PC-3 (cell line): ENCODE data around the gene PHACTR2. TPM values are rescaled to one million over a fixed set of nuclear protein-coding genes. Genes with fewer than 3 reads are reported as not detected.

Experiments used
- ATAC-seq: fragments of 200-7000 bp; cut with Tn5 transposase; 2 replicates; pipeline ENCODE4 v1.9.1; 2020; ENCODE audit warnings: mild to moderate bottlenecking, moderate library complexity
- BruUV-seq: library from RNA; stranded (reverse); fragments of 400-500 nt; replicated peaks from 2 replicates; lab custom pipeline; 2021; lab: Mats Ljungman, UMichigan
- CTCF ChIA-PET: fragments of 300-600 bp; sonication (Branson Sonifier 250); formaldehyde crosslinking; loops from one replicate; lab custom pipeline; 2022; ENCODE audit warnings: antibody characterized with exemption; lab: Charles Lee
- POLR2A ChIA-PET: fragments of 300-600 bp; sonication (Branson Sonifier 250); formaldehyde crosslinking; loops from one replicate; lab custom pipeline; 2022; ENCODE audit warnings: antibody characterized with exemption; ENCODE audit not compliant: unreplicated experiment; lab: Charles Lee
- DNase-seq: peaks from one replicate; pipeline ENCODE4 v3.0.0-alpha.2; 2015
- H2AFZ ChIP-seq: fragments of 300-600 bp; sonication (generic); 2 replicates; pipeline ENCODE4 v1.6.0; 2016; ENCODE audit warnings: antibody characterized with exemption, low read length
- H3F3A ChIP-seq: fragments of 300-600 bp; sonication (generic); one replicate; pipeline ENCODE4 v1.6.0; 2017; ENCODE audit warnings: antibody characterized with exemption, low read length, control low read depth, mild to moderate bottlenecking; ENCODE audit not compliant: unreplicated experiment
- H3K27ac ChIP-seq: fragments of 300-600 bp; sonication (generic); 2 replicates; pipeline ENCODE4 v1.5.1; 2016; ENCODE audit warnings: mild to moderate bottlenecking, low read length
- H3K27me3 ChIP-seq: fragments of 300-600 bp; sonication (generic); 2 replicates; pipeline ENCODE4 v1.6.1; 2016; ENCODE audit warnings: low read length, mixed read lengths
- H3K36me3 ChIP-seq: fragments of 300-600 bp; sonication (generic); 2 replicates; pipeline ENCODE4 v1.6.1; 2016; ENCODE audit warnings: low read depth, mixed run types, low read length, mixed read lengths
- H3K4me1 ChIP-seq: fragments of 300-600 bp; sonication (generic); 2 replicates; pipeline ENCODE4 v1.5.1; 2016; ENCODE audit warnings: low read length; ENCODE audit not compliant: insufficient read depth
- H3K4me2 ChIP-seq: fragments of 300-600 bp; sonication (generic); 2 replicates; pipeline ENCODE4 v1.6.0; 2016; ENCODE audit warnings: low read length
- H3K4me3 ChIP-seq: fragments of 300-600 bp; sonication (generic); 2 replicates; pipeline ENCODE4 v1.5.1; 2016; ENCODE audit warnings: mild to moderate bottlenecking, low read length, mixed read lengths
- H3K79me2 ChIP-seq: fragments of 300-600 bp; sonication (generic); 2 replicates; pipeline ENCODE4 v1.6.1; 2017; ENCODE audit warnings: low read length, mixed read lengths
- H3K9ac ChIP-seq: fragments of 300-600 bp; sonication (generic); 2 replicates; pipeline ENCODE4 v1.6.0; 2016; ENCODE audit warnings: mild to moderate bottlenecking, low read length
- H3K9me2 ChIP-seq: fragments of 300-600 bp; sonication (generic); replicated peaks from 2 replicates; pipeline ENCODE4 v1.6.1; 2016; ENCODE audit warnings: mixed run types, low read length, mixed read lengths
- H3K9me3 ChIP-seq: fragments of 300-600 bp; sonication (generic); 2 replicates; pipeline ENCODE4 v1.6.1; 2016; ENCODE audit warnings: low read length, mixed read lengths
- H4K20me1 ChIP-seq: fragments of 300-600 bp; sonication (generic); 2 replicates; pipeline ENCODE4 v1.6.1; 2016; ENCODE audit warnings: low read length, mixed read lengths
- EZH2 ChIP-seq: fragments of 300-600 bp; sonication (generic); IDR thresholded peaks from one replicate; pipeline ENCODE4 v1.6.1; 2017; ENCODE audit warnings: antibody characterized with exemption, mild to moderate bottlenecking, low read length; ENCODE audit not compliant: unreplicated experiment
- EZH2phosphoT487 ChIP-seq: fragments of 300-600 bp; sonication (generic); IDR thresholded peaks from 2 replicates; pipeline ENCODE4 v1.6.1; 2018; ENCODE audit warnings: mild to moderate bottlenecking, antibody characterized with exemption, low read length, borderline replicate concordance
- intact Hi-C: fragments of 100-400 bp; cut with micrococcal nuclease; formaldehyde crosslinking; loops from 2 replicates; pipeline ENCODE4 v1.9.0; 2023
- total RNA-seq: library from RNA; depleted of rRNA; stranded (reverse); fragments of >200 nt; gene quantifications from 2 replicates; pipeline ENCODE4 v1.2.3, GENCODE V29; 2014
- TF ChIP-seq, protein P1 (sequence below): fragments of 300-600 bp; sonication (generic); conservative IDR thresholded peaks from 2 replicates; pipeline ENCODE4 v1.5.1; 2017; ENCODE audit warnings: antibody characterized with exemption, low read depth, mild to moderate bottlenecking, low read length

Gene PHACTR2
- total RNA-seq, 1 experiment from 2014 or later, result 19.4 TPM

DNA sequence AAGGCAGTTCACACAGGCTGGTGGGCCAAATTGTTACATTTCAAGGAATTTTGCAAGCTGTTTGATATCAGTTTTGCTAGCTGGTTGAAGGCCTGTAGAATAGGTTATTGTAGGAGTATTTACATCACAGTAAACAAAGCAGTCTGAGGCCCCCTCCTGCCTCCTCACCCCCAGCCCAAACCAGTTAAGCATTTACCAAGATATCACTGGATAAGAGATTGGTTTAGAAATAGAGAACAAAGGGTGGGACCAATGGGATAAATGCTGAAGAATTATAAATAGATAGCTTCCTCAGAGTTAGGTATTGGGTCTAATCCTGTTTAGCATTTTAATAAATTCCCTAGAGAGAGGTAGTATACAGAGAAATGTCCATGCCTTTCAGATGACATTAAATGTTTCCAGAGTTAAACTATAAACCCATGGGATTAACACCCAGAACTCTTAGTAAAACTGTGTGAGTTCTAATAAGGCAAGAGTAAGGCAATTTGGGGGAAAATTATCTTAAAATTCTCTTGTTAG, 2.3 kb upstream of the PHACTR2 start:
- Histone ChIP-seq H3K4me3 (no peak overlapping the region), H3K79me2 (peaks cover 22% of the 10 kb centered on the region), H3K36me3 (no peaks in the 10 kb centered on the region), H3K9me2 (no peaks in the 10 kb centered on the region), H3K27ac (no peak overlapping the region), H3K4me1 (peaks cover 61% of the 10 kb centered on the region), H3K4me2 (peak overlapping the region; percentile 65; the same call in 1 of the 2 replicates), H2AFZ (no peak overlapping the region), H3K27me3 (no peaks in the 10 kb centered on the region), H3K9ac (no peak overlapping the region), H3K9me3 (no peaks in the 10 kb centered on the region), H4K20me1 (no peaks in the 10 kb centered on the region), H3F3A (peaks cover 9% of the 10 kb centered on the region)
- ChIA-PET POLR2A (no interaction called here), CTCF (no interaction called here)
- ATAC-seq (no peak), DNase-seq (no peak)
- TF ChIP-seq EZH2 (no peak), EZH2phosphoT487 (no peak)
- TF ChIP-seq, protein P1, sequence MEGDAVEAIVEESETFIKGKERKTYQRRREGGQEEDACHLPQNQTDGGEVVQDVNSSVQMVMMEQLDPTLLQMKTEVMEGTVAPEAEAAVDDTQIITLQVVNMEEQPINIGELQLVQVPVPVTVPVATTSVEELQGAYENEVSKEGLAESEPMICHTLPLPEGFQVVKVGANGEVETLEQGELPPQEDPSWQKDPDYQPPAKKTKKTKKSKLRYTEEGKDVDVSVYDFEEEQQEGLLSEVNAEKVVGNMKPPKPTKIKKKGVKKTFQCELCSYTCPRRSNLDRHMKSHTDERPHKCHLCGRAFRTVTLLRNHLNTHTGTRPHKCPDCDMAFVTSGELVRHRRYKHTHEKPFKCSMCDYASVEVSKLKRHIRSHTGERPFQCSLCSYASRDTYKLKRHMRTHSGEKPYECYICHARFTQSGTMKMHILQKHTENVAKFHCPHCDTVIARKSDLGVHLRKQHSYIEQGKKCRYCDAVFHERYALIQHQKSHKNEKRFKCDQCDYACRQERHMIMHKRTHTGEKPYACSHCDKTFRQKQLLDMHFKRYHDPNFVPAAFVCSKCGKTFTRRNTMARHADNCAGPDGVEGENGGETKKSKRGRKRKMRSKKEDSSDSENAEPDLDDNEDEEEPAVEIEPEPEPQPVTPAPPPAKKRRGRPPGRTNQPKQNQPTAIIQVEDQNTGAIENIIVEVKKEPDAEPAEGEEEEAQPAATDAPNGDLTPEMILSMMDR, result no peak
- BruUV-seq, result no TSS peak
- intact Hi-C loops, result loop anchor here (10.0 kb wide), 2 partner anchors 169 to 329 kb away; partner anchors contain the start of genes LTV1 and PLAGL1

DNA sequence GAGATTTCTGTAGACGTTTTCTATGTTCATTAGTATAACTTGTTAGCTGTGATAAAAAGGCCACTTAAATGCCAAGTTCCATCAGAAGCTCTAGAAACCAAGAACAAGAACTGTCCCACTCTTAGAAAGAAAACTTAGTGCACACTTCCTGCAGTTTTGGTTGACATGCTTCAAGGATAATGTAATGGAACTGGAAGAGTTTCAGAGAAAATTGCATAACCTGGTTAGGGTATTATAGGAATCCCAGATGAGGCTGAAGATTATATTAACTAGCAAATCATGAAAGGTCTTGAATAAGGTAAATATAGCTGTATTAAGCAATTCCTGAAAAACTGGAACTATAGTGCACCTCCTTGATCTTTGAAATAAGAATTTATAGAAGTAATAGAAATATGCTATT, 1.8 kb upstream of the PHACTR2 start:
- Histone ChIP-seq H3K79me2 (peaks cover 27% of the 10 kb centered on the region), H3K36me3 (no peaks in the 10 kb centered on the region), H3K9ac (no peak overlapping the region), H3K27ac (0 out of 2 replicates have a peak overlapping the region, but pooled peaks have one; percentile 14), H3K4me1 (peaks cover 64% of the 10 kb centered on the region), H4K20me1 (no peaks in the 10 kb centered on the region), H3K9me3 (no peaks in the 10 kb centered on the region), H3K4me2 (peak overlapping the region; percentile 65), H3K9me2 (no peaks in the 10 kb centered on the region), H2AFZ (no peak overlapping the region), H3F3A (peaks cover 9% of the 10 kb centered on the region), H3K27me3 (no peaks in the 10 kb centered on the region), H3K4me3 (no peak overlapping the region)
- POLR2A ChIA-PET, result no interaction called here
- ATAC-seq (no peak), DNase-seq (peak; percentile 73)
- intact Hi-C loops, result loop anchor here (10.0 kb wide), 2 partner anchors 169 to 329 kb away; partner anchors contain the start of genes LTV1 and PLAGL1
- CTCF ChIA-PET, result no interaction called here
- TF ChIP-seq EZH2 (no peak), EZH2phosphoT487 (no peak)
- TF ChIP-seq, protein P1, result no peak
- no TSS peak for BruUV-seq

DNA sequence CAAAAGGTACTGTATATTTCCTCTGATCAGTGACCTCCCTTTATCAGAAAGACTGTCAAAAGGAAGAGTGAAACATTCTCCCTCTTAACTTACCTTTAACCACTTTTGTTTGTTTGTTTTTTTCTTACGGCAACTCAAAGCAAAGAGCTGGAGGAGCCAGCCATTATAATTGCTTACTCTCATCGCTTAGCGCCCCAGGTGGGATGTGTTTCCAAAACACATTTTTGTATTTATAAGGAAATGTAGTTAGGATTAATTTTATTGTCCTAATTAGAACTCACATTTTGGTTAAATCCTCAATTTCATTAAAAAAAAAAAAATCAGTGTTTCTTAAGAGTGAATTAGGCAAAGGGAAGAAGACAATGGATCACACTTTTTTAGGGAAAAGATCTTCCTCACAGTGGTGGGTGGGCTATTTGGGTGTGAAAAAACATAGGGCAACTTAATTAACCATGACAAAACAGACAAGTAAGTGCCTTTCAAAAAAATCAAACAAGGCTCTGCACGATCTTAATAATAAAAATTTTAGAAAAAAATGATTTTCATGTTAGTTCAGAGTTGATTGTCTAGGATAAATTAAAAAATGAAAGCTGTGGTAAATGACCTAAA, 1.2 kb upstream of the PHACTR2 start:
- H2AFZ ChIP-seq, result no peak overlapping the region

More for the DNA sequence above, 1.2 kb upstream of the PHACTR2 start:
- Histone ChIP-seq H3K27me3 (no peaks in the 10 kb centered on the region), H3F3A (peaks cover 9% of the 10 kb centered on the region), H3K36me3 (no peaks in the 10 kb centered on the region), H3K4me3 (no peak overlapping the region), H3K9me3 (no peaks in the 10 kb centered on the region), H3K27ac (0 out of 2 replicates have a peak overlapping the region, but pooled peaks have one; percentile 14), H3K79me2 (peaks cover 33% of the 10 kb centered on the region), H4K20me1 (no peaks in the 10 kb centered on the region), H3K4me2 (peak overlapping the region; percentile 65), H3K9me2 (no peaks in the 10 kb centered on the region), H3K9ac (no peak overlapping the region), H3K4me1 (peaks cover 64% of the 10 kb centered on the region)
- DNase-seq (no peak), ATAC-seq (no peak)
- intact Hi-C loops, result loop anchor here (10.0 kb wide), 2 partner anchors 168 to 328 kb away; partner anchors contain the start of genes LTV1 and PLAGL1
- TF ChIP-seq EZH2 (no peak), EZH2phosphoT487 (no peak)
- TF ChIP-seq, protein P1, result no peak
- POLR2A ChIA-PET, result no interaction called here
- BruUV-seq, result no TSS peak
- CTCF ChIA-PET, result no interaction called here
